ENCODE results near the gene SMYD3.

DNA sequence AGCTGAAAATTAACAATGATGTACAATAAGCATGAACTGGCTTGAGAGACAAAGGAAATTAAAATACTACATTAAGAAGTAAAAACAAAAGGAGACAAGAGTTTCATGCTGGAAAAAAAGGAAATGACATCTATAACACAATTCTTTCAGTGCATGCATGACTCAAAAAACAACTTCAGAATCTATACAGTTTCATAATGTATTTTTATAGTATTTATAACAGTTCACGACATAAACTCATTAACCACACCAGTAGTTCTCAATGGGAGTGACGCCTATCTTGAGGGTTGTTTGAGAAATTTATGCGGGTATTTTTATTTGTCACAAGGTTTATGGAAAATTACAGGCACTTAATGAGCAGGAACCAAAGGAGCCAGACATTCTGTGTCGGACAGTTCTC is 168.5 kb downstream of the SMYD3 start:
- TF ChIP-seq POLR2A (IDR thresholded peaks at IDR 0.05) (no peak), POLR2AphosphoS5 (IDR thresholded peaks at IDR 0.05) (no peak)
- TF ChIP-seq, protein P1, sequence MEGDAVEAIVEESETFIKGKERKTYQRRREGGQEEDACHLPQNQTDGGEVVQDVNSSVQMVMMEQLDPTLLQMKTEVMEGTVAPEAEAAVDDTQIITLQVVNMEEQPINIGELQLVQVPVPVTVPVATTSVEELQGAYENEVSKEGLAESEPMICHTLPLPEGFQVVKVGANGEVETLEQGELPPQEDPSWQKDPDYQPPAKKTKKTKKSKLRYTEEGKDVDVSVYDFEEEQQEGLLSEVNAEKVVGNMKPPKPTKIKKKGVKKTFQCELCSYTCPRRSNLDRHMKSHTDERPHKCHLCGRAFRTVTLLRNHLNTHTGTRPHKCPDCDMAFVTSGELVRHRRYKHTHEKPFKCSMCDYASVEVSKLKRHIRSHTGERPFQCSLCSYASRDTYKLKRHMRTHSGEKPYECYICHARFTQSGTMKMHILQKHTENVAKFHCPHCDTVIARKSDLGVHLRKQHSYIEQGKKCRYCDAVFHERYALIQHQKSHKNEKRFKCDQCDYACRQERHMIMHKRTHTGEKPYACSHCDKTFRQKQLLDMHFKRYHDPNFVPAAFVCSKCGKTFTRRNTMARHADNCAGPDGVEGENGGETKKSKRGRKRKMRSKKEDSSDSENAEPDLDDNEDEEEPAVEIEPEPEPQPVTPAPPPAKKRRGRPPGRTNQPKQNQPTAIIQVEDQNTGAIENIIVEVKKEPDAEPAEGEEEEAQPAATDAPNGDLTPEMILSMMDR (IDR thresholded peaks at IDR 0.05 in 8 of 11, conservative IDR thresholded peaks at IDR 0.05 in 3 of 11): no peak

Data from spleen (tissue), 7 donors.